Central memory CD8-positive, alpha-beta T cell (primary cell): Measurements from ENCODE around the gene MAP7D1.

Source experiments
- ATAC-seq: fragments of 150-1000 bp; cut with Tn5 transposase; replicated peaks from 2 replicates; pipeline ENCODE4 v1.10.0; 2022; ENCODE audit warnings: mild to moderate bottlenecking, moderate FRiP score, moderate number of reproducible peaks; ENCODE audit not compliant: poor library complexity, severe bottlenecking; ENCODE audit errors: extremely low read depth
- DNase-seq, 2 donors: peaks; one replicate each; pipeline ENCODE4 v3.0.0; 2021; ENCODE audit warnings: low spot score in 2 of 2
- H3K27ac Mint-ChIP-seq: one replicate; pipeline ENCODE4 v1.8.0; 2022; ENCODE audit warnings: low read depth, mild to moderate bottlenecking, moderate library complexity, mixed read lengths
- H3K27me3 Mint-ChIP-seq: one replicate; pipeline ENCODE4 v1.8.0; 2022; ENCODE audit warnings: mixed read lengths
- H3K36me3 Mint-ChIP-seq: one replicate; pipeline ENCODE4 v1.8.0; 2022; ENCODE audit warnings: mild to moderate bottlenecking, moderate library complexity, mixed read lengths; ENCODE audit not compliant: insufficient read depth
- H3K4me1 Mint-ChIP-seq: one replicate; pipeline ENCODE4 v1.8.0; 2022; ENCODE audit warnings: mixed read lengths
- H3K4me3 Mint-ChIP-seq: one replicate; pipeline ENCODE4 v1.8.0; 2022; ENCODE audit warnings: mild to moderate bottlenecking, moderate library complexity, mixed read lengths
- H3K9me3 Mint-ChIP-seq: one replicate; pipeline ENCODE4 v1.8.0; 2022; ENCODE audit warnings: mixed read lengths

The MAP7D1 gene

GRCh38 chr1:36155408-36156328, at the start of gene MAP7D1:
MAP7D1 (plus strand) TSS chr1:36156160; CDS start chr1:36156418, 258 bp downstream.
- H3K27me3 Mint-ChIP-seq = no peaks in the 10 kb centered on the region
- peaks cover 78% of the 10 kb centered on the region for H3K4me1 Mint-ChIP-seq
- ATAC-seq = peak; percentile 72
- H3K27ac Mint-ChIP-seq = peak within 1 kb of the TSS; percentile 95
- H3K36me3 Mint-ChIP-seq = peaks cover 15% of the 10 kb centered on the region
- peak; percentile 79 to 82 for DNase-seq
- H3K9me3 Mint-ChIP-seq = no peaks in the 10 kb centered on the region
- peak within 1 kb of the TSS; percentile 100 for H3K4me3 Mint-ChIP-seq

GRCh38 chr1:36106269-36106668, 49.7 kb upstream of the MAP7D1 start:
- no peak overlapping the region for H3K4me3 Mint-ChIP-seq
- no peaks in the 10 kb centered on the region for H3K27me3 Mint-ChIP-seq
- H3K36me3 Mint-ChIP-seq = no peaks in the 10 kb centered on the region
- no peak overlapping the region for H3K27ac Mint-ChIP-seq
- ATAC-seq (no peak), DNase-seq (no peak)
- H3K4me1 Mint-ChIP-seq = peaks cover 6% of the 10 kb centered on the region
- no peaks in the 10 kb centered on the region for H3K9me3 Mint-ChIP-seq

- Mint-ChIP-seq H3K36me3 (no peaks in the 10 kb centered on the region), H3K4me3 (no peak overlapping the region), H3K4me1 (peaks cover 6% of the 10 kb centered on the region), H3K9me3 (no peaks in the 10 kb centered on the region), H3K27ac (peak overlapping the region; percentile 35), H3K27me3 (no peaks in the 10 kb centered on the region)
- ATAC-seq (no peak), DNase-seq (no peak)
These were observed 48.6 kb upstream of the MAP7D1 start for GRCh38 chr1:36107394-36107793.

GRCh38 chr1:36108314-36108713, 47.6 kb upstream of the MAP7D1 start:
- Mint-ChIP-seq H3K36me3 (no peaks in the 10 kb centered on the region), H3K9me3 (no peaks in the 10 kb centered on the region), H3K27ac (no peak overlapping the region), H3K4me3 (no peak overlapping the region), H3K27me3 (no peaks in the 10 kb centered on the region), H3K4me1 (peaks cover 6% of the 10 kb centered on the region)
- no peak for ATAC-seq
- DNase-seq = no peak

GRCh38 chr1:36109041-36109679, 46.8 kb upstream of the MAP7D1 start:
- peaks cover 6% of the 10 kb centered on the region for H3K4me1 Mint-ChIP-seq

GRCh38 chr1:36111151-36111550, 44.8 kb upstream of the MAP7D1 start:
- no peak for DNase-seq
- H3K36me3 Mint-ChIP-seq = peaks cover 2% of the 10 kb centered on the region
- H3K9me3 Mint-ChIP-seq = no peaks in the 10 kb centered on the region
- no peaks in the 10 kb centered on the region for H3K27me3 Mint-ChIP-seq
- no peak for ATAC-seq
- peaks cover 6% of the 10 kb centered on the region for H3K4me1 Mint-ChIP-seq
- H3K27ac Mint-ChIP-seq = no peak overlapping the region
- H3K4me3 Mint-ChIP-seq = no peak overlapping the region

More at GRCh38 chr1:36109041-36109679, 46.8 kb upstream of the MAP7D1 start:
- Mint-ChIP-seq H3K4me3 (no peak overlapping the region), H3K36me3 (peaks cover 2% of the 10 kb centered on the region), H3K27ac (peak overlapping the region; percentile 54), H3K27me3 (no peaks in the 10 kb centered on the region), H3K9me3 (no peaks in the 10 kb centered on the region)
- ATAC-seq (peak; percentile 97), DNase-seq (no peak)

- H3K36me3 Mint-ChIP-seq = peaks cover 2% of the 10 kb centered on the region
- no peaks in the 10 kb centered on the region for H3K27me3 Mint-ChIP-seq
- no peak overlapping the region for H3K27ac Mint-ChIP-seq
- H3K4me3 Mint-ChIP-seq = no peak overlapping the region
- DNase-seq (no peak), ATAC-seq (no peak)
- H3K4me1 Mint-ChIP-seq = peaks cover 6% of the 10 kb centered on the region
- no peaks in the 10 kb centered on the region for H3K9me3 Mint-ChIP-seq
These were observed 43.1 kb upstream of the MAP7D1 start for GRCh38 chr1:36112823-36113222.

- Mint-ChIP-seq H3K4me1 (peaks cover under 1% of the 10 kb centered on the region), H3K4me3 (no peak overlapping the region), H3K36me3 (peaks cover 2% of the 10 kb centered on the region), H3K9me3 (no peaks in the 10 kb centered on the region), H3K27me3 (no peaks in the 10 kb centered on the region), H3K27ac (no peak overlapping the region)
- DNase-seq (no peak), ATAC-seq (no peak)
These were observed 41.6 kb upstream of the MAP7D1 start for GRCh38 chr1:36114371-36114770.

GRCh38 chr1:36115200-36115669, 40.7 kb upstream of the MAP7D1 start:
- ATAC-seq (no peak), DNase-seq (no peak)
- no peaks in the 10 kb centered on the region for H3K9me3 Mint-ChIP-seq
- peaks cover 4% of the 10 kb centered on the region for H3K27me3 Mint-ChIP-seq
- H3K27ac Mint-ChIP-seq = no peak overlapping the region
- no peak overlapping the region for H3K4me3 Mint-ChIP-seq
- peaks cover 2% of the 10 kb centered on the region for H3K36me3 Mint-ChIP-seq
- H3K4me1 Mint-ChIP-seq = no peaks in the 10 kb centered on the region

GRCh38 chr1:36115931-36116330, 40.0 kb upstream of the MAP7D1 start:
- no peak overlapping the region for H3K27ac Mint-ChIP-seq
- H3K9me3 Mint-ChIP-seq = no peaks in the 10 kb centered on the region
- DNase-seq (no peak), ATAC-seq (no peak)
- no peak overlapping the region for H3K4me3 Mint-ChIP-seq
- no peaks in the 10 kb centered on the region for H3K4me1 Mint-ChIP-seq
- H3K27me3 Mint-ChIP-seq = peaks cover 8% of the 10 kb centered on the region
- H3K36me3 Mint-ChIP-seq = peaks cover 2% of the 10 kb centered on the region

GRCh38 chr1:36116901-36117300, 39.1 kb upstream of the MAP7D1 start:
- no peak overlapping the region for H3K4me3 Mint-ChIP-seq
- H3K27me3 Mint-ChIP-seq = peaks cover 13% of the 10 kb centered on the region
- H3K9me3 Mint-ChIP-seq = no peaks in the 10 kb centered on the region
- DNase-seq = no peak
- no peaks in the 10 kb centered on the region for H3K4me1 Mint-ChIP-seq
- H3K27ac Mint-ChIP-seq = no peak overlapping the region
- H3K36me3 Mint-ChIP-seq = peaks cover 2% of the 10 kb centered on the region
- no peak for ATAC-seq

- Mint-ChIP-seq H3K27me3 (peaks cover 30% of the 10 kb centered on the region), H3K4me3 (no peak overlapping the region), H3K27ac (no peak overlapping the region), H3K4me1 (peaks cover 5% of the 10 kb centered on the region), H3K9me3 (no peaks in the 10 kb centered on the region), H3K36me3 (peaks cover under 1% of the 10 kb centered on the region)
- ATAC-seq (no peak), DNase-seq (no peak)
These were observed 37.3 kb upstream of the MAP7D1 start for GRCh38 chr1:36118447-36119204.
